OCI-LY7 (cell line): Measurements from ENCODE around the gene FGGY. TPM values are rescaled to one million over a fixed set of nuclear protein-coding genes. Genes with fewer than 3 reads are reported as not detected.

Source experiments
- BruUV-seq: library from RNA; stranded (reverse); fragments of 400-500 nt; replicated peaks from 2 replicates; lab custom pipeline; 2021; lab: Mats Ljungman, UMichigan
- CTCF ChIA-PET: fragments of 300-600 bp; sonication (Branson Sonifier 250); formaldehyde crosslinking; loops from one replicate; lab custom pipeline; 2022; ENCODE audit warnings: antibody characterized with exemption; ENCODE audit not compliant: unreplicated experiment; lab: Charles Lee
- POLR2A ChIA-PET: fragments of 300-600 bp; sonication (Branson Sonifier 250); formaldehyde crosslinking; loops from one replicate; lab custom pipeline; 2022; ENCODE audit warnings: antibody characterized with exemption; lab: Charles Lee
- DNase-seq: peaks from one replicate; pipeline ENCODE4 v3.0.0-alpha.2; 2015; ENCODE audit warnings: low spot score
- H2AFZ ChIP-seq: fragments of 200-600 bp; sonication (generic), shearing (Covaris generic); 2 replicates; pipeline ENCODE4 v1.6.1; 2014; ENCODE audit warnings: mild to moderate bottlenecking, antibody characterized with exemption, low read length, moderate library complexity
- H3K27ac ChIP-seq: fragments of 200-600 bp; sonication (generic); 2 replicates; pipeline ENCODE4 v1.5.1; 2014; ENCODE audit warnings: mixed run types, low read depth, mild to moderate bottlenecking, moderate library complexity, low read length, inconsistent platforms; ENCODE audit not compliant: poor library complexity, severe bottlenecking
- H3K36me3 ChIP-seq: fragments of 200-600 bp; sonication (generic); 2 replicates; pipeline ENCODE4 v1.6.1; 2014; ENCODE audit warnings: mild to moderate bottlenecking, antibody characterized with exemption, low read length, moderate library complexity, mixed read lengths; ENCODE audit not compliant: insufficient read depth
- H3K4me1 ChIP-seq: fragments of 200-600 bp; sonication (generic); 2 replicates; pipeline ENCODE4 v1.5.1; 2014; ENCODE audit warnings: mild to moderate bottlenecking, low read length; ENCODE audit not compliant: insufficient read depth, poor library complexity, severe bottlenecking
- H3K4me2 ChIP-seq: fragments of 200-600 bp; sonication (generic); 2 replicates; pipeline ENCODE4 v1.6.1; 2014; ENCODE audit warnings: mild to moderate bottlenecking, low read length
- H3K4me3 ChIP-seq: fragments of 200-600 bp; sonication (generic); 2 replicates; pipeline ENCODE4 v1.5.1; 2014; ENCODE audit warnings: mild to moderate bottlenecking, low read depth, low read length; ENCODE audit not compliant: poor library complexity, severe bottlenecking
- H3K79me2 ChIP-seq: fragments of 200-600 bp; sonication (generic); 2 replicates; pipeline ENCODE4 v1.6.1; 2016; ENCODE audit warnings: low read depth, mild to moderate bottlenecking, low read length, moderate library complexity, mixed read lengths; ENCODE audit not compliant: insufficient read depth
- H3K9me2 ChIP-seq: fragments of 200-600 bp; sonication (generic); 2 replicates; pipeline ENCODE4 v1.6.1; 2016; ENCODE audit warnings: mild to moderate bottlenecking, low read length, mixed read lengths; ENCODE audit not compliant: insufficient read depth
- H3K9me3 ChIP-seq: fragments of 200-600 bp; sonication (generic); 2 replicates; pipeline ENCODE4 v1.6.1; 2014; ENCODE audit warnings: mild to moderate bottlenecking, mixed run types, low read length, mixed read lengths
- H4K20me1 ChIP-seq: fragments of 200-600 bp; sonication (generic); 2 replicates; pipeline ENCODE4 v1.6.1; 2014; ENCODE audit warnings: mild to moderate bottlenecking, antibody characterized with exemption, low read length, moderate library complexity, mixed read lengths; ENCODE audit not compliant: insufficient read depth
- EZH2phosphoT487 ChIP-seq: fragments of 200-600 bp; sonication (generic); IDR thresholded peaks from 2 replicates; pipeline ENCODE4 v1.6.1; 2018; ENCODE audit warnings: low read depth, borderline replicate concordance, mild to moderate bottlenecking, mixed run types, antibody characterized with exemption, low read length, moderate library complexity, mixed read lengths
- intact Hi-C: fragments of 100-400 bp; cut with micrococcal nuclease; formaldehyde crosslinking; loops from one replicate; pipeline ENCODE4 v1.10.0; 2022; ENCODE audit not compliant: unreplicated experiment
- total RNA-seq, 2 experiments: library from RNA; depleted of rRNA in 1 of 2; stranded (reverse); fragments of >200 nt in 1 of 2; shearing (Covaris generic) in 1 of 2; gene quantifications; 2 replicates each; pipeline ENCODE4 v1.2.3, GENCODE V29; 2014 to 2022
- TF ChIP-seq, protein P1 (sequence below): fragments of 200-600 bp; sonication (generic); conservative IDR thresholded peaks from 2 replicates; pipeline ENCODE4 v1.5.1; 2014; ENCODE audit warnings: mild to moderate bottlenecking, antibody characterized with exemption, low read length, moderate library complexity, mixed read lengths

Gene FGGY
- total RNA-seq, 2 experiments from 2014 or later, result 0.63 to 4.5 TPM

GRCh38 chr1:59388191-59388590 is 91.3 kb downstream of the FGGY start:
- ChIA-PET CTCF (no interaction called here), POLR2A (no interaction called here)
- no TSS peak for BruUV-seq
- no peaks in the 10 kb centered on the region for H3K79me2 ChIP-seq
- no peak overlapping the region for H2AFZ ChIP-seq
- no peaks in the 10 kb centered on the region for H3K9me2 ChIP-seq
- no peaks in the 10 kb centered on the region for H4K20me1 ChIP-seq
- no peaks in the 10 kb centered on the region for H3K4me1 ChIP-seq
- no peak for DNase-seq
- no peaks in the 10 kb centered on the region for H3K36me3 ChIP-seq
- TF ChIP-seq, protein P1, sequence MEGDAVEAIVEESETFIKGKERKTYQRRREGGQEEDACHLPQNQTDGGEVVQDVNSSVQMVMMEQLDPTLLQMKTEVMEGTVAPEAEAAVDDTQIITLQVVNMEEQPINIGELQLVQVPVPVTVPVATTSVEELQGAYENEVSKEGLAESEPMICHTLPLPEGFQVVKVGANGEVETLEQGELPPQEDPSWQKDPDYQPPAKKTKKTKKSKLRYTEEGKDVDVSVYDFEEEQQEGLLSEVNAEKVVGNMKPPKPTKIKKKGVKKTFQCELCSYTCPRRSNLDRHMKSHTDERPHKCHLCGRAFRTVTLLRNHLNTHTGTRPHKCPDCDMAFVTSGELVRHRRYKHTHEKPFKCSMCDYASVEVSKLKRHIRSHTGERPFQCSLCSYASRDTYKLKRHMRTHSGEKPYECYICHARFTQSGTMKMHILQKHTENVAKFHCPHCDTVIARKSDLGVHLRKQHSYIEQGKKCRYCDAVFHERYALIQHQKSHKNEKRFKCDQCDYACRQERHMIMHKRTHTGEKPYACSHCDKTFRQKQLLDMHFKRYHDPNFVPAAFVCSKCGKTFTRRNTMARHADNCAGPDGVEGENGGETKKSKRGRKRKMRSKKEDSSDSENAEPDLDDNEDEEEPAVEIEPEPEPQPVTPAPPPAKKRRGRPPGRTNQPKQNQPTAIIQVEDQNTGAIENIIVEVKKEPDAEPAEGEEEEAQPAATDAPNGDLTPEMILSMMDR, result no peak
- TF ChIP-seq EZH2phosphoT487, result no peak
- no peak overlapping the region for H3K4me3 ChIP-seq
- intact Hi-C loops, result no loop called here
- H3K4me2 ChIP-seq, result no peak overlapping the region
- no peak overlapping the region for H3K27ac ChIP-seq
- H3K9me3 ChIP-seq, result no peaks in the 10 kb centered on the region

GRCh38 chr1:59389847-59390246 is 93.0 kb downstream of the FGGY start:
- ChIA-PET CTCF (no interaction called here), POLR2A (interaction anchor here (1.3 kb wide), 1 partner anchor 182 kb away, joined by 5 read pairs; no protein-coding TSS in a partner anchor)

DNA sequence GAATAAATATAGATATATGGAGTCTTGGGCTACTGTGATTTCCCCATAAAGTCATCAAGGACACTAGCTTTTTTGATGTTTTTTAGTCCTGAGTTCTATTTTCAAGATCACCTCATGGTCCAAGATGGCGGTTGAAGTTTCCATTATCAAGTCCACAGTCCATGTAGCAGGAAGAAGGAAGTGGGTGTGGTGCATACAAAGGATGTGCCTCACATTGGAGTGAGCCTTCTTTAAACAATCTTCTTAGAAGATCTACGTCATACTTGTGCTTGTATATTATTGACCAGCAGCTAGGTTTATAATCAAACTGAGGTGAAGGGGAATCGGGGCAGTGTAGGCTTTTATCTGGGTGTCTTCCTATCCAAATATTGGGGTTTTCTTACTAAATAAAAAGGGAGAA is 93.4 kb downstream of the FGGY start:
- Histone ChIP-seq H4K20me1 (no peaks in the 10 kb centered on the region), H2AFZ (no peak overlapping the region), H3K79me2 (no peaks in the 10 kb centered on the region), H3K36me3 (no peaks in the 10 kb centered on the region), H3K4me3 (no peak overlapping the region), H3K9me2 (no peaks in the 10 kb centered on the region), H3K27ac (no peak overlapping the region), H3K9me3 (no peaks in the 10 kb centered on the region), H3K4me2 (no peak overlapping the region), H3K4me1 (no peaks in the 10 kb centered on the region)
- intact Hi-C loops, result no loop called here
- DNase-seq, result no peak
- TF ChIP-seq EZH2phosphoT487, result no peak
- TF ChIP-seq, protein P1, result no peak
- ChIA-PET CTCF (no interaction called here), POLR2A (no interaction called here)
- BruUV-seq, result no TSS peak

More at GRCh38 chr1:59389847-59390246, 93.0 kb downstream of the FGGY start:
- H3K9me2 ChIP-seq, result no peaks in the 10 kb centered on the region
- no peaks in the 10 kb centered on the region for H4K20me1 ChIP-seq
- H3K4me1 ChIP-seq, result no peaks in the 10 kb centered on the region
- H3K4me3 ChIP-seq, result no peak overlapping the region
- no peaks in the 10 kb centered on the region for H3K79me2 ChIP-seq
- intact Hi-C loops, result no loop called here
- TF ChIP-seq, protein P1, result no peak
- no peak for TF ChIP-seq EZH2phosphoT487
- no peak for DNase-seq
- no peak overlapping the region for H3K27ac ChIP-seq
- no peak overlapping the region for H3K4me2 ChIP-seq
- H3K9me3 ChIP-seq, result no peaks in the 10 kb centered on the region
- no peak overlapping the region for H2AFZ ChIP-seq
- no TSS peak for BruUV-seq
- H3K36me3 ChIP-seq, result no peaks in the 10 kb centered on the region
